ENCODE measurements around the gene SMOC1. TPM values are rescaled to one million over a fixed set of nuclear protein-coding genes. Genes with fewer than 3 reads are reported as not detected.

SMOC1 gene
- total RNA-seq, 2 donors from 2014 or later, result 25.2 to 29.8 TPM

DNA sequence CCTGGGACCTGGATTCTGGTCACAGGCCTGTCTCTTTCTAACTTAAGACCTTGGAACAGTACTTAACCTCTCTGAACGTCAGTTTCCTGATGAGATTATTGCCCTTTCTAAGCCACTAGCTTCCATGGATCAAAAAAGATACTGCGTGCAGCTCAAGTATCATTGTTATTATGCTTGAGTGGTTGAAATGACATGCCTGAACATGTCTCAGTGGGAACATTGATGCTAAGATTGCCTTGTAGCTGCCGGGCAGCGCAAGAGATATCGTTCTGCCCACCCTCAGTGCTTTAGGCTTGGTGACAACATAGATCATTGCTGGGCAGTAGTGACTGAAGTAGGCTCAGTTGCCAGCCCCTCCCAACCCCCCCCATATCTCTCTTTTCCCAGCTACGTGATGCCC is 131.9 kb downstream of the SMOC1 start:
- H3K4me1 ChIP-seq (ENCODE audit: control insufficient read depth in 1 of 2, low read depth in 2 of 2), result peaks cover 0 to 6% of the 10 kb centered on the region in 2 donors
- DNase-seq (ENCODE audit: low spot score), result no peak
- no peaks in the 10 kb centered on the region for H3K9me3 ChIP-seq
- no peaks in the 10 kb centered on the region for H3K27me3 ChIP-seq (replicated peaks; ENCODE audit: insufficient read depth)
- H3K36me3 ChIP-seq, result no peaks in the 10 kb centered on the region
- no peak overlapping the region for H3K27ac ChIP-seq
- H3K4me3 ChIP-seq, result no peak overlapping the region
- TF ChIP-seq, protein P1, sequence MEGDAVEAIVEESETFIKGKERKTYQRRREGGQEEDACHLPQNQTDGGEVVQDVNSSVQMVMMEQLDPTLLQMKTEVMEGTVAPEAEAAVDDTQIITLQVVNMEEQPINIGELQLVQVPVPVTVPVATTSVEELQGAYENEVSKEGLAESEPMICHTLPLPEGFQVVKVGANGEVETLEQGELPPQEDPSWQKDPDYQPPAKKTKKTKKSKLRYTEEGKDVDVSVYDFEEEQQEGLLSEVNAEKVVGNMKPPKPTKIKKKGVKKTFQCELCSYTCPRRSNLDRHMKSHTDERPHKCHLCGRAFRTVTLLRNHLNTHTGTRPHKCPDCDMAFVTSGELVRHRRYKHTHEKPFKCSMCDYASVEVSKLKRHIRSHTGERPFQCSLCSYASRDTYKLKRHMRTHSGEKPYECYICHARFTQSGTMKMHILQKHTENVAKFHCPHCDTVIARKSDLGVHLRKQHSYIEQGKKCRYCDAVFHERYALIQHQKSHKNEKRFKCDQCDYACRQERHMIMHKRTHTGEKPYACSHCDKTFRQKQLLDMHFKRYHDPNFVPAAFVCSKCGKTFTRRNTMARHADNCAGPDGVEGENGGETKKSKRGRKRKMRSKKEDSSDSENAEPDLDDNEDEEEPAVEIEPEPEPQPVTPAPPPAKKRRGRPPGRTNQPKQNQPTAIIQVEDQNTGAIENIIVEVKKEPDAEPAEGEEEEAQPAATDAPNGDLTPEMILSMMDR (IDR thresholded peaks at IDR 0.05), result no peak
- ATAC-seq (ENCODE audit: insufficient number of reproducible peaks, low FRiP score, low read depth), result no peak

DNA sequence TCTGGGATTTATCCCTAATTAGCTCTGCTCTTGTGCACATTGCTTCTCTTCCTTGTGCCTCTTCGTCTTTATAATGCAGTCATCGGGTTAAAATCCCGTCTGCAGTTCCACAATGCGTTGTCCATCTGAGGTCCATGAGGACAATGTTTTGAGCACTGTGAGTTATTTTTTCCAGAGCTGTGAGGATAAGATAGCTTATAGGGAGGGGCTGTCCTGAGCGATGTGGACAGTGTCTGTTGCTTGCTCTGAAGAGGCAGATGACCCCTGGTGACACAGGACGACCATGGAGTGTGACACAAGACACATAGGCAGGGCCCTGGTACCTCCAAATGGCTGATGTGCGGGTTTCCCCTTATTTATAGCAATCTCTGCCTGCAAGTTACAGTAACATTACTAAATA is 132.5 kb downstream of the SMOC1 start:
- Histone ChIP-seq H3K4me1 (ENCODE audit: control insufficient read depth in 1 of 2, low read depth in 2 of 2) (peaks cover 0 to 6% of the 10 kb centered on the region in 2 donors), H3K27me3 (replicated peaks; ENCODE audit: insufficient read depth) (no peaks in the 10 kb centered on the region), H3K36me3 (no peaks in the 10 kb centered on the region), H3K9me3 (no peaks in the 10 kb centered on the region), H3K27ac (no peak overlapping the region), H3K4me3 (no peak overlapping the region)
- DNase-seq (ENCODE audit: low spot score), result no peak
- no peak for ATAC-seq (ENCODE audit: insufficient number of reproducible peaks, low FRiP score, low read depth)
- TF ChIP-seq, protein P1 (IDR thresholded peaks at IDR 0.05), result no peak

DNA sequence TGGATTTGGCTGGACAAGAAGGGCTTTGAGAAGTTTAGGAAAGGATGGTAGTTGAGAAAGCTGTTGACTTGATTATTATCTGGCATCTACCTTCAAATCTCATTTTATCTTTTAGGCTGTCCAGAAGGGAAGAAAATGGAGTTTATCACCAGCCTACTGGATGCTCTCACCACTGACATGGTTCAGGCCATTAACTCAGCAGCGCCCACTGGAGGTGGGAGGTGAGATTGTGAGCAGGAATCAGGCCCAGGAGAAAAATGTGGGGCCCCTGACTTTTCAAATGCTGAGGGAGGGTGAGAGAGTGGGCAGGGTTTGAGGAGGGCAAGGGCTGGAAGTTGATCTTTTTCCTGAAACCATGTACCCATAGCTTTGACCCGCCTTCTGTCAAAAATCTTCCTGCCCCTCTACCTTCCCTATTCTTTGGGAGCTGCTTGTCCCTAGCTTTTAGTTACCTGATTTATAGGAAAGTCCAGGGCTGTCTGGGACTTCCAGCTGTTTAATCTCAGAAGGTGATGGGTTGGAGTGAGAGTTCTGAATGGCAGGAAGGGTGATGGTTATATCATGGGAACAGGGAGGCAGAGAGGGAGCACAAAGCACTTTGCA is 134.2 kb downstream of the SMOC1 start:
- no peak for ATAC-seq (ENCODE audit: insufficient number of reproducible peaks, low FRiP score, low read depth)
- TF ChIP-seq, protein P1 (IDR thresholded peaks at IDR 0.05), result peak; percentile 42

DNA sequence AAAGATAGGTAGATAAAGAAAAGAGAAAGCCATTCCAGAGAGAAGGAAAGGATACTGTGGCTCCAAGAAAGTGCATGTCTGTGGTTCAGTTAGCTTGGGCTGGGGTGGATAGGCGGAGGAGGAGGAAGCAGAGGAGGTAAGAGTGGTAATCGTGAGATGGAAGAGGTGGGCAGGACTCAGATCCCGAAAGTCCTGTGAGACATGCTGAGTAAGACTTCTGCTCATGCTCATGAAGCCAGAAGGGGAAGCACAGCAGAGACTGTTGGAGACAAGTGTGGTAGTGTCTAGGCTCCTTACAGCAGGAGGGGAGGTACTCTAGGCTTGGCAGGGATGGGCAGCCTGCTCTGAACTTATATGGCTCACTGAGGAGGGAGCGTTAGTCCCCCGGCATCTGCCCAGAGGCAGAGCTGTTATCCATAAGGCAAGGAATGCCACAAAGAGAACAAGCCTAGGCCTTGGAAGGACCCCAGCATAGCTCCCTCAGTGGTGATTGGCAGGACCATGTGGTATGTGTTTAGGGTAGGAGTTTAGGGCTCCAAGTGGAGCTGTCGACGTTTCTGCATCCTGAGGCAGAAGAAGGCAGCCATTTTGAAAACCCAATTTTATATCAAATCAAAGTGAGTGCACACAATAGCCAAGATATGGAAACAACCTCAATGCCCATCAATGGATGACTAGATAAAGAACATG is 135.3 kb downstream of the SMOC1 start:
- no peak for ATAC-seq (ENCODE audit: insufficient number of reproducible peaks, low FRiP score, low read depth)
- Histone ChIP-seq H3K4me1 (ENCODE audit: control insufficient read depth in 1 of 2, low read depth in 2 of 2) (peaks cover 0 to 16% of the 10 kb centered on the region in 2 donors), H3K27ac (no peak overlapping the region), H3K27me3 (replicated peaks; ENCODE audit: insufficient read depth) (no peaks in the 10 kb centered on the region), H3K4me3 (no peak overlapping the region), H3K9me3 (no peaks in the 10 kb centered on the region), H3K36me3 (no peaks in the 10 kb centered on the region)
- TF ChIP-seq, protein P1 (IDR thresholded peaks at IDR 0.05), result no peak
- no peak for DNase-seq (ENCODE audit: low spot score)

More for the DNA sequence above, 134.2 kb downstream of the SMOC1 start:
- Histone ChIP-seq H3K9me3 (no peaks in the 10 kb centered on the region), H3K4me1 (ENCODE audit: control insufficient read depth in 1 of 2, low read depth in 2 of 2) (peaks cover 0 to 10% of the 10 kb centered on the region in 2 donors), H3K27ac (no peak overlapping the region), H3K36me3 (no peaks in the 10 kb centered on the region), H3K27me3 (replicated peaks; ENCODE audit: insufficient read depth) (no peaks in the 10 kb centered on the region), H3K4me3 (no peak overlapping the region)
- DNase-seq (ENCODE audit: low spot score), result no peak

DNA sequence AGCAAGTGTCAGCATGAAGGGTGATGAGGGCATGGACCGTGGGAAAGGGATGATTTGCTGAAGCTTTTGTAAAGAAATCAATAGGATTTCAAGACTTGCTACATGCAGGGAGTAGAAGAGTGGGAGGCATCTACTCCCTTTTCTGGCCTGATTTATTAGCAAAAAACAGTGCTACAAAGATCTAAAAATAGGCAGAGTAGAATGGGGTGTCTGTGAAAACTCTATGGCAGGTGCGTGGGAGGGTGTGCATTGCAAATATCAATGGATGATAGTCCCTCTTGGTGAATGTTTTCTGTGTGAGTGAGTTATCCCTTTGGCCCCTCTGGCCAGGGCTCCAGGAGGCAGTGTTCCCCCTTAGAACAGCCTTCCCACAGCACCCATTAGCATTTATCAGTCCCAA is 139.0 kb downstream of the SMOC1 start:
- TF ChIP-seq, protein P1 (IDR thresholded peaks at IDR 0.05), result no peak
- DNase-seq (ENCODE audit: low spot score) (no peak), ATAC-seq (ENCODE audit: insufficient number of reproducible peaks, low FRiP score, low read depth) (no peak)
- H3K9me3 ChIP-seq, result no peaks in the 10 kb centered on the region
- no peaks in the 10 kb centered on the region for H3K36me3 ChIP-seq
- H3K4me3 ChIP-seq, result peak overlapping the region; percentile 74
- peak overlapping the region in 1 of 2 donors; percentile 51 for H3K27ac ChIP-seq
- no peaks in the 10 kb centered on the region for H3K27me3 ChIP-seq (replicated peaks; ENCODE audit: insufficient read depth)
- H3K4me1 ChIP-seq (ENCODE audit: control insufficient read depth in 1 of 2, low read depth in 2 of 2), result peaks cover 0 to 16% of the 10 kb centered on the region in 2 donors

All from thoracic aorta (tissue), 2 donors.